Measurements from ENCODE around the gene PDE10A. TPM values are rescaled to one million over a fixed set of nuclear protein-coding genes. Genes with fewer than 3 reads are reported as not detected.

PDE10A gene
- total RNA-seq, 4 donors from 2014 or later = 0.59 to 3.1 (median 2.0) TPM

- WGBS = 85% methylated on average over 3 of the region's 3 CpGs
- DNase-seq (ENCODE audit: low spot score in 2 of 2) = no peak
- Histone ChIP-seq H3K27me3 (no peaks in the 10 kb centered on the region), H3K9me3 (no peaks in the 10 kb centered on the region), H3K36me3 (no peaks in the 10 kb centered on the region), H3K4me1 (no peaks in the 10 kb centered on the region), H3K4me3 (no peak overlapping the region), H3K27ac (no peak overlapping the region)
- no peak for TF ChIP-seq EP300 (IDR thresholded peaks at IDR 0.05)
- no peak for TF ChIP-seq POLR2A (IDR thresholded peaks at IDR 0.05)
Measured at GRCh38 chr6:165606740-165607008, 56.4 kb downstream of the PDE10A start.

DNA sequence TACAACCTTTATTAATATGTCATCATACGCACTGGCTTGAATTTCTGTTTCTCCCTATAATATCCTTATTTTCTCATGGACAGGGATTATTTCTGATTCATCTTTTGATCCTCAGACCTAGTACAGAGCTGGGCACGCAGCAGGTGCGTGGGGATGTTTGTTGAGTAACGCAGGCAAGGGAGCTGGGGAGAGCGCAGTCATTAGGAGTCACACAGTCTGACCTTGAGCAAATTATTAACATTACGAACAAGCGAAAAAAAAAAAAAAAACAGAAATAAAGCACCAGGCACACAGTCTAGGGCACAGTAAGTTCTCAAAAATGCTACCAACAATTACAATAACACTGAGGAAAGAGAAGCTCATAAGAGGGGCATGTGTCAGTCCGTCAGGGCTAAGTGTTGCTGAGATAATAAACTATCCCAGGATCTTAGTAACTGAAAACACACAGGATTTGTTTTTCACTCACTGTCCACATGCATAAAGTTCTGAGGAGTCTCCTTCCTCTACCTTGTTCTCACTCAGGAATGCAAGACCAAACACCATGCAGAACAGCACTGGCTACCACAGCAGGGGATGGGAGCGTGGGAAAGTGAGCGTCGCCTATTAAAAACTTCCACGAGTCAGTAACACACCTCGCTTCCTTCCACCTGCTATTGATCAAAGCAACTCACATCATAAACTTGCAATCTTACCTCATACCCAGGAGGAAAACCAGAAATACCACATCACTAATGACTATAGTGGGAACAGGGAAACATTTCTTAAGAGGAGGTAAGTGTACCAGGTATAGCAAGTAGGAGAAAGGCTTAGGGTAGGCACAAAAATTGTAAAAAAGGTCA, 56.9 kb downstream of the PDE10A start:
- no peaks in the 10 kb centered on the region for H3K27me3 ChIP-seq
- H3K36me3 ChIP-seq = no peaks in the 10 kb centered on the region
- TF ChIP-seq EP300 (IDR thresholded peaks at IDR 0.05) (no peak), POLR2A (IDR thresholded peaks at IDR 0.05) (no peak), POLR2AphosphoS5 (IDR thresholded peaks at IDR 0.05) (no peak)
- TF ChIP-seq, protein P1, sequence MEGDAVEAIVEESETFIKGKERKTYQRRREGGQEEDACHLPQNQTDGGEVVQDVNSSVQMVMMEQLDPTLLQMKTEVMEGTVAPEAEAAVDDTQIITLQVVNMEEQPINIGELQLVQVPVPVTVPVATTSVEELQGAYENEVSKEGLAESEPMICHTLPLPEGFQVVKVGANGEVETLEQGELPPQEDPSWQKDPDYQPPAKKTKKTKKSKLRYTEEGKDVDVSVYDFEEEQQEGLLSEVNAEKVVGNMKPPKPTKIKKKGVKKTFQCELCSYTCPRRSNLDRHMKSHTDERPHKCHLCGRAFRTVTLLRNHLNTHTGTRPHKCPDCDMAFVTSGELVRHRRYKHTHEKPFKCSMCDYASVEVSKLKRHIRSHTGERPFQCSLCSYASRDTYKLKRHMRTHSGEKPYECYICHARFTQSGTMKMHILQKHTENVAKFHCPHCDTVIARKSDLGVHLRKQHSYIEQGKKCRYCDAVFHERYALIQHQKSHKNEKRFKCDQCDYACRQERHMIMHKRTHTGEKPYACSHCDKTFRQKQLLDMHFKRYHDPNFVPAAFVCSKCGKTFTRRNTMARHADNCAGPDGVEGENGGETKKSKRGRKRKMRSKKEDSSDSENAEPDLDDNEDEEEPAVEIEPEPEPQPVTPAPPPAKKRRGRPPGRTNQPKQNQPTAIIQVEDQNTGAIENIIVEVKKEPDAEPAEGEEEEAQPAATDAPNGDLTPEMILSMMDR (IDR thresholded peaks at IDR 0.05) = no peak
- H3K4me3 ChIP-seq = no peak overlapping the region
- no peak overlapping the region for H3K27ac ChIP-seq
- DNase-seq (ENCODE audit: low spot score in 2 of 2) = no peak
- no peaks in the 10 kb centered on the region for H3K4me1 ChIP-seq
- H3K9me3 ChIP-seq = no peaks in the 10 kb centered on the region
- 76% methylated on average over 13 of the region's 13 CpGs for WGBS

- no peak for DNase-seq (ENCODE audit: low spot score in 2 of 2)
- H3K27me3 ChIP-seq = no peaks in the 10 kb centered on the region
- no peak overlapping the region for H3K27ac ChIP-seq
- H3K4me3 ChIP-seq = no peak overlapping the region
- 83% methylated on average over 10 of the region's 10 CpGs for WGBS
- TF ChIP-seq EP300 (IDR thresholded peaks at IDR 0.05) (no peak), POLR2AphosphoS5 (IDR thresholded peaks at IDR 0.05) (no peak), POLR2A (IDR thresholded peaks at IDR 0.05) (no peak)
- H3K9me3 ChIP-seq = no peaks in the 10 kb centered on the region
- H3K4me1 ChIP-seq = no peaks in the 10 kb centered on the region
- no peaks in the 10 kb centered on the region for H3K36me3 ChIP-seq
Measured at GRCh38 chr6:165605182-165605875, 57.7 kb downstream of the PDE10A start.

GRCh38 chr6:165602291-165602690, 60.8 kb downstream of the PDE10A start:
- DNase-seq (ENCODE audit: low spot score in 2 of 2) = no peak
- no peaks in the 10 kb centered on the region for H3K36me3 ChIP-seq
- no peak overlapping the region for H3K4me3 ChIP-seq
- no peak overlapping the region for H3K27ac ChIP-seq
- no peaks in the 10 kb centered on the region for H3K4me1 ChIP-seq
- no peak for TF ChIP-seq POLR2AphosphoS5 (IDR thresholded peaks at IDR 0.05)
- no peak for TF ChIP-seq POLR2A (IDR thresholded peaks at IDR 0.05)
- no peak for TF ChIP-seq EP300 (IDR thresholded peaks at IDR 0.05)
- TF ChIP-seq, protein P1 (IDR thresholded peaks at IDR 0.05) = no peak
- no peaks in the 10 kb centered on the region for H3K9me3 ChIP-seq
- H3K27me3 ChIP-seq = no peaks in the 10 kb centered on the region
- WGBS = 83% methylated on average over 6 of the region's 6 CpGs

GRCh38 chr6:165600606-165601005, 62.4 kb downstream of the PDE10A start:
- 53% methylated on average over 4 of the region's 4 CpGs for WGBS
- DNase-seq (ENCODE audit: low spot score in 2 of 2) = no peak
- H3K9me3 ChIP-seq = peaks cover 3% of the 10 kb centered on the region
- no peaks in the 10 kb centered on the region for H3K4me1 ChIP-seq
- no peaks in the 10 kb centered on the region for H3K27me3 ChIP-seq
- H3K36me3 ChIP-seq = no peaks in the 10 kb centered on the region
- TF ChIP-seq EP300 (IDR thresholded peaks at IDR 0.05) (no peak), POLR2AphosphoS5 (IDR thresholded peaks at IDR 0.05) (no peak), POLR2A (IDR thresholded peaks at IDR 0.05) (no peak)
- TF ChIP-seq, protein P1 (IDR thresholded peaks at IDR 0.05) = no peak
- H3K4me3 ChIP-seq = no peak overlapping the region
- H3K27ac ChIP-seq = no peak overlapping the region

Data from suprapubic skin (tissue), 4 donors.